Vagina (tissue), 2 donors: ENCODE data around the gene OR14C36.

Experiments
- POLR2A ChIP-seq, 2 donors: fragments of 450-650 bp; IDR thresholded peaks; one replicate each; pipeline ENCODE4 v1.6.1; 2017; ENCODE audit warnings: antibody characterized with exemption in 2 of 2, mild to moderate bottlenecking in 2 of 2, moderate library complexity in 2 of 2
- TF ChIP-seq, protein P1 (sequence below), 3 experiments: fragments of 450-650 bp in 2 of 3; fragments of 200-600 bp in 1 of 3; sonication (generic) in 1 of 3; IDR thresholded peaks; one replicate each; pipeline ENCODE4 v1.5.1; 2017 to 2019; ENCODE audit warnings: antibody characterized with exemption in 3 of 3, mild to moderate bottlenecking in 2 of 3, moderate library complexity in 2 of 3

DNA sequence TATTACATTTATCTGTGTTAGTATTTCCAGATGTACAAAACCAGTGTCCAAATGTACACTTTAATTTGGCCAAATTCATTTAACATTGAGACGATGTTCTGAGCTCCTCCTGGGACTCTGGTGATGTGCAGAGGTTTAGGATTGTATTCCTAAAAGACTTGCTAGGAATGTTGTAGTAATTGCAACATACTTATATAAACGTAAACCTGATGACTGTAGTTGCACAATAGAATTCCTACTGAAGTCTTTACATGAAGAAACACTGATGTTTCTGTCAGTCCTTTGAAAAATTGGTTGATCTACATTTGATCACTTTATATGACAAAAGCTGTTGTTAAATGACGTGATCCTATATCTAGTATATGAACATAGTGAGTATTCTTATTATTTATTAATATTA, 5.1 kb upstream of the OR14C36 start:
- TF ChIP-seq, protein P1, sequence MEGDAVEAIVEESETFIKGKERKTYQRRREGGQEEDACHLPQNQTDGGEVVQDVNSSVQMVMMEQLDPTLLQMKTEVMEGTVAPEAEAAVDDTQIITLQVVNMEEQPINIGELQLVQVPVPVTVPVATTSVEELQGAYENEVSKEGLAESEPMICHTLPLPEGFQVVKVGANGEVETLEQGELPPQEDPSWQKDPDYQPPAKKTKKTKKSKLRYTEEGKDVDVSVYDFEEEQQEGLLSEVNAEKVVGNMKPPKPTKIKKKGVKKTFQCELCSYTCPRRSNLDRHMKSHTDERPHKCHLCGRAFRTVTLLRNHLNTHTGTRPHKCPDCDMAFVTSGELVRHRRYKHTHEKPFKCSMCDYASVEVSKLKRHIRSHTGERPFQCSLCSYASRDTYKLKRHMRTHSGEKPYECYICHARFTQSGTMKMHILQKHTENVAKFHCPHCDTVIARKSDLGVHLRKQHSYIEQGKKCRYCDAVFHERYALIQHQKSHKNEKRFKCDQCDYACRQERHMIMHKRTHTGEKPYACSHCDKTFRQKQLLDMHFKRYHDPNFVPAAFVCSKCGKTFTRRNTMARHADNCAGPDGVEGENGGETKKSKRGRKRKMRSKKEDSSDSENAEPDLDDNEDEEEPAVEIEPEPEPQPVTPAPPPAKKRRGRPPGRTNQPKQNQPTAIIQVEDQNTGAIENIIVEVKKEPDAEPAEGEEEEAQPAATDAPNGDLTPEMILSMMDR (IDR thresholded peaks at IDR 0.05), result no peak
- no peak for TF ChIP-seq POLR2A (IDR thresholded peaks at IDR 0.05)
